HG03095 (cell line): Measurements from ENCODE around the gene LRRC37B.
"Not testable (repeated sequence)": the region's sequence is repeated elsewhere in the genome, so short reads cannot be mapped to it uniquely, and the experiment has no call there.

ENCODE experiments used
- ATAC-seq: cut with Tn5 transposase; IDR thresholded peaks from one replicate; pipeline ENCODE4 v1.9.1; 2021; ENCODE audit warnings: moderate library complexity; ENCODE audit not compliant: unreplicated experiment

LRRC37B gene

GRCh38 chr17:32006957-32007462, at the start of gene LRRC37B:
Gene LRRC37B (plus strand): TSS chr17:32007383. CDS start chr17:32021393, 14,010 bp downstream.
- peak; percentile 74 for ATAC-seq

DNA sequence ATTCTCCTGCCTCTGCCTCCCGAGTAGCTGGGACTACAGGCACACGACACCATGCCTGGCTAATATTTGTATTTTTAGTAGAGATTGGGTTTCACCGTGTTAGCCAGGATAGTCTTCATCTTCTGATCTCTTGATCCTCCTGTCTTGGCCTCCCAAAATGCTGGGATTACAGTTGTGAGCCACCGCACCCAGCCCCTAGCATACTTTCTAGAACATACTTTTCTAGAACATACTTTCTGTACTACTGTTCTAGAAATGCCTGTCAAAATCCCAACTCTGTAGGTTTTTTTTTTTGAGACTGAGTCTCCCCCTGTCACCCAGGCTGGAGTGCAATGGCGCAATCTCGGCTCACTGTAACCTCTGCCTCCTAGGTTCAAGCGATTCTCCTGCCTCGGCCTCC, 43.1 kb upstream of the LRRC37B start:
- ATAC-seq, result not testable (repeated sequence)

- no peak for ATAC-seq
These were observed 39.5 kb upstream of the LRRC37B start for GRCh38 chr17:31967648-31968047.

DNA sequence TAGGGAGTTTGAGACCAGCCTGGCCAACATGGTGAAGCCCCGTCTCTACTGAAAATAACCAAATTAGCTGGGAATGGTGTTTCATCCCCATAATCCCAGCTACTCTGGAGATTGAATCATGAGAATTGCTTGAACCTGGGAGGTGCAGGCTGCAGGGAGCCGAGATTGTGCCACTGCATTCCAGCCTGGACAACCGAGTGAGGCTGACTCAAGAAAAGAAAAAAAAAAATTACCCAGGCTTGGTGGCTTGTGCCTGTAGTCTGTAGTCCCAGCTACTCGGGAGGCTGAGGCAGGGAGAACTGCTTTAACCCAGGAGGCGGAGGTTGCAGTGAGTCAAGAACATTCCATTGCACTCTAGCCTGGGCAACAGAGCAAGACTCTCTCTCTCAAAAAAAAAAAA, 36.8 kb upstream of the LRRC37B start:
- not testable (repeated sequence) for ATAC-seq

GRCh38 chr17:31974269-31975071, 32.7 kb upstream of the LRRC37B start:
- ATAC-seq, result not testable (repeated sequence)

DNA sequence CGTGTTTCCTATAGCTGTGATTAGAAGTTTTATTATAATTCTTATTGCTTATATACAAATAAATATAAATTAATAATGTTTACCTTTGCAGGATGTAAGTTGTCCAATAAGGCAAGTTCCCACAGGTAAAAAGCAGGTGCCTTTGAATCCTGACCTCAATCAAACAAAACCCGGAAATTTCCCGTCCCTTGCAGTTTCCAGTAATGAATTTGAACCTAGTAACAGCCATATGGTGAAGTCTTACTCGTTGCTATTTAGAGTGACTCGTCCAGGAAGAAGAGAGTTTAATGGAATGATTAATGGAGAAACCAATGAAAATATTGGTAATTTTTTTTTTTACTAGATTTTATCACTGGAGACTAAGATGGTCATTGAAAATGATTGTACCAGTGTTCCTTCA, 31.8 kb upstream of the LRRC37B start:
- ATAC-seq, result not testable (repeated sequence)

DNA sequence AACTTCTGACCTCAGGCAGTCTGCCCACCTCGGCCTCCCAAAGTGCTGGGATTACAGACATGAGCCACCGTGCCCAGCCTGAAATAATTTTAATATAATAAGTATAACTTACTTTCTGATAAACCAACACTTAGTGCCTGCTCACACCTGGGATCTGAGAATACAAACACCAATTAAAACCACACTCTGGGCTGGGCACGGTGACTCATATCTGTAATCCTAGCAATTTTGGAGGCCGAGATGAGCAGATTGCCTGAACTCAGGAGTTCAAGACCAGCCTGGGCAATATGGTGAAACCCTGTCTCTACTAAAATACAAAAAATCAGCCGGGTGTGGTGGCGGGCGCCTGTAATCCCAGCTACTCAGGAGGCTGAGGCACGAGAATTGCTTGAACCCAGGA, 15.4 kb upstream of the LRRC37B start:
- not testable (repeated sequence) for ATAC-seq

DNA sequence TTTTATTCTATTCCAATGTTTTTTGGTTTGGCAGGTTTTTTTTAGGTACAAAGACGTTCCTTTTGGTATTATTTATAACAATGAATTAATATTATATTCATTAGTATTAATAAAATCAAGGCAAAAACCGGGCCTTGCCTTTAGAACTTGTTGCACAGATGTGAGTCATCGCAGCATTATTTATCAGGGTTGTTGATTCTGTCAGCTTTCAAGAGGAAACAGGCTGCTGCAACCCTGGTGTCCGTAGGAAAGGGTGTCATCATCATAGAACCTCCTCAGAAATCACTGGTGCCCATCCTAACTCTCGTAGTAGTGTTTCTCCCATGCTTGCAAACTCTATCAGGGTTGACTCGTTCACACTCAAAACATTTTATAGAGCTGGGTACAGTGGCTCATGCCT, 10.2 kb upstream of the LRRC37B start:
- ATAC-seq, result no peak

DNA sequence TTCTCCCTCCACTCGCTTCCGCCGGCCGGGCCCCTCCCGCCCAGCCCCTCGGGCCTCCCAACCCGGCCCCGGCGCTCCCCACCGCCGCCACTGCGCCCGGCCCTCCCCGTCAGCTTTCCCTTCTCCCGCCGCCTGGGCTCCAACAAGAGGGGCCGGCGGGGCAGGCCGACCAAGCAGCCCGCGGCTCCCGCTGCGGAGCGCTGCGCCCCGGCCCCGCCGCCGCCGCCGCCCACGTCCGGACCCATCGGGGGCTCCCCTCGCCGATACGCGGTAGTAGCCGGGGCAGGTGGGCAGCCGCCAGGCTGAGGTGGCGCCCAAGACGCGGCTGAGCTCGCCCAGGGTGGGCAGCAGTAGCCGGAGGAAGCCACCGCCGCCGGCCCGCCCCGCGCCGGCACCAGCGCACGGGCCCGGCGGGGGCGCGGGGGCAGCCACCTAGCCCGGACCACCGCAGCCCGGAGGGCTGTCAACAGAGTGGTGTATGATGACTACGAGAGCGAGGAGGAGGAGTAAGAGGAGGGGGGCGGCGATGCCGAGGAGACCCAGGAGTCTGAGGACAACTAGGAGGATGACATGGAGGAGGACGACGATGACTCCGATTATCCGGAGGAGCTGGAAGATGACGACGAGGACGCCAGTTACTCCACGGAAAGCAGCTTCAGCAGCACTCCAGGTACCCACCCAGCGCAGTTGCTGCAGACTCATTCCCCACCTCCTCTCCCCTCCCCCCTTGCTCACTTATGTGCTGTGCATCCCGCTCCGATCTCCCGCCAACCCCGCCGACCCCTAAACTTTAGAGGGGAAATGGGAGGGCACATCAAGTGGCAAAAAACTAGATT, 498 bp downstream of the LRRC37B start:
- peak; percentile 26 for ATAC-seq

GRCh38 chr17:32009262-32009542, 2.0 kb downstream of the LRRC37B start:
- no peak for ATAC-seq

DNA sequence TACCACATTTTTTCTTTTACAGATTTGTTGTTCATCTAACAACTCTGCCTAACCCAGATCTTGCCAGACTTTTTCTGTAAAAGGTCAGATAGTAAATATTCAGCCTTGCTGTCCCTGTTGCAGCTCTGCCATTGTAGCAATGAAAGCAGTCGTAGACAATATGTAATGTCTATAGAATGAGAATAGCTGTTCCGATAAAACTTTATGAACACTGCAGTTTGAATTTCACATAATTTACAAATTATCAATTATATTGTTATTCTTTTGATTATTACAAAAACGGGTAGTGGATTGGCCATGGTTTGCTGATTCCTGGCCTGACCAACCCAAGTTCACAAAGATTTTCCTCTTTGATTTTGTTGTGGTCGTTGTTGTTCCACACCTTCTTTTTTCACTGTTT, 2.9 kb downstream of the LRRC37B start:
- no peak for ATAC-seq

GRCh38 chr17:32015245-32016013, 8.2 kb downstream of the LRRC37B start:
- ATAC-seq, result no peak

DNA sequence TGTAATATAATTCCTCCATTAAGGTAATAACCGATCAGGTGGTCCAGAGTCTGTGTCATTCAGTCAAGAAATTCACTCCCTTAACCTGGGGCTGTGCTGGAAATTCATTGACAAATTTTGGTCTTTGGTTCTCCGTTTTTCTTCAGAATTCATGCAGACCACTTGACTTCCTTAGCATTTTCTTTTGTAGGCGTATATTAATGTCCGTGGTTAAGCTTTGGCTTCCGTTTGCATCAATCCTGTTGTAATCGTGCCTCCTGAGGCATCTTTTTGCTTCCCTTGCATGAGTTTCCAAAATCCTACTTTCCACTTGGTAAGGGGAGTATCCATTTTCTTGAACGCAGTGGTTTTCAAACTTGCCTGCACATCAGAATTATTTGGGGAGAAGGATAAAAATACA, 9.0 kb downstream of the LRRC37B start:
- no peak for ATAC-seq

- ATAC-seq, result no peak
These were observed 12.0 kb downstream of the LRRC37B start for GRCh38 chr17:32019228-32019627.

GRCh38 chr17:32020943-32021614, 13.9 kb downstream of the LRRC37B start:
- ATAC-seq, result no peak

GRCh38 chr17:32021615-32021955, 14.4 kb downstream of the LRRC37B start:
- no peak for ATAC-seq

- not testable (repeated sequence) for ATAC-seq
These were observed 15.4 kb downstream of the LRRC37B start for GRCh38 chr17:32022554-32022953.

DNA sequence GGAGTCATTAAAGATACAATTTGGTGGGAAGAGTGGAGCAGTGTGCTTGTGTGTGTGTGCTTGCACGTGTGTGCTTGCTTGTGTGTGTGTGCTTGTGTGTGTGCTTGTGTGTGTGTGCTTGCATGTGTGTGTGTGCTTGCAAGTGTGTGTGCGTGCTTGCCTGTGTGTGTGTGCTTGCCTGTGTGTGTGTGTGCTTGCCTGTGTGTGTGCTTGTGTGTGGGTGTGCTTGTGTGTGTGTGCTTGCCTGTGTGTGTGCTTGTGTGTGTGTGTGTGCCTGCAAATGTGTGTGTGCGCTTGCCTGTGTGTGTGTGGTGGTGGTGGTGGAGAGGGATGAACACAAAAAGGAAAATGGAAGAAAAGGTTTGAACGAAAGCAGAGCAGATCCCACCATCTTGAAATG, 20.1 kb downstream of the LRRC37B start:
- ATAC-seq, result not testable (repeated sequence)

DNA sequence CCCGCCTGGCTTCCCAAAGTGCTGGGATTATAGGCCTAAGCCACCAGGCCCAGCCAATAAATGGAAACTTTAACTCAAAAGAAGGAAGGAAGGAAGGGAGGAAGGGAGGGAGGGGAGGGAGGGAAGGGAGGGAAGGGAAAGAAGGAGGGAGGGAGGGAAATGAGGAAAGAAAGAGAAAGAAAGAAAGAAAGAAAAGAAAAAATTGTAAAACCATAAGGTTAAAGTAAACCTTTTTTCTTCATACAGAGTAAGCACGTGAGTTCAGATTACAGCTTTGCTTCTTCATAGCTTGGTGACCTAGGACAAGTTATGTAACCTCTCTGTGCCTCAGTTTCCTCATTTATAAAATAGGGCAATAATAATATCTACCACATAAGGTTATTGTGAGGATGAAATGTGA, 26.0 kb downstream of the LRRC37B start:
- no peak for ATAC-seq

DNA sequence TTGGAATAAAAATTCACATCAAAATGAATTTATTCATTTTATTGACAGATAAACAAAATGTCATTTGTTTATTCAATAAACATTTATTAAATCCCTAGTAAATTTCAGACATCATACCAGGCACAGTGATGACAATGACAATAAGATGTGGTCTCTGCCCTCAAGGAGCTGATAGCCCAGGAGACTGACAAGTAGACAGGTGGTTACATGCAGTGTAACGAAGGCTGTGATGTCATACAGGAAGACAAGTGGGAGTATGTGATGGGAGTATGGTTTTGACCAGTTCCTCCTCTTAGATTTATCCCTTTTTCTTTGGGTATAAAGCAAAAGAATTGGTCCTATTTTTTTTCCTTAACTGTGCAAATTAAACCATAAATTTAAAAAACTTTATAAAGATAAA, 26.6 kb downstream of the LRRC37B start:
- ATAC-seq, result not testable (repeated sequence)

DNA sequence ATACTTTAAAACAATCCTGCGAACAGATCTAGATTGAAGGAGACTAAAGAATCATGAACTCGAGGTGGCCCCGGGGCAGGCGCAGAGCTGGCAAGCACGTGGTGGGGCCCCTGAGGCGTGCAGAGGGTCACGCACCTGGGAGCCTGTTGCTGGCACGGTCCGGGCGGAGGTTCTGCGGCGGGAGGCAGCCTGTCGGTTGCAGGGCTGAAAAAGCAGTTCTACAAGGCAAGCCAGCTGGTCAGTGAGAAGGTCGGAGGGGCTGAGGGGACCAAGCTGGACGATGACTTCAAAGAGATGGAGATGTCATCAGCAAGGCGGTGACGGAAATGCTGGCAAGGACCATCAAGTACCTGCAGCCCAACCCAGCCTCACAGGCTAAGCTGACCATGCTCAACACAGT, 33.1 kb downstream of the LRRC37B start:
- not testable (repeated sequence) for ATAC-seq
